ENCODE data around the gene HSPA8. TPM values are rescaled to one million over a fixed set of nuclear protein-coding genes. Genes with fewer than 3 reads are reported as not detected.

The HSPA8 gene
- total RNA-seq, 2 donors from 2014 or later: 565 to 901 TPM

- H3K36me3 ChIP-seq: no peaks in the 10 kb centered on the region
- no peak overlapping the region for H3K27ac ChIP-seq
- H3K9ac ChIP-seq (ENCODE audit: low read depth in 2 of 2, low read length in 2 of 2): no peak overlapping the region
- no peaks in the 10 kb centered on the region for H3K4me1 ChIP-seq
- no peak for DNase-seq
- H3K27me3 ChIP-seq: no peaks in the 10 kb centered on the region
- intact Hi-C loops (cut with DNase I): no loop called here
- no peaks in the 10 kb centered on the region for H3K9me3 ChIP-seq
- no peak overlapping the region for H3K4me3 ChIP-seq
- no peak for TF ChIP-seq CTCF (IDR thresholded peaks at IDR 0.05)
Observed at GRCh38 chr11:123047266-123047946, 14.5 kb downstream of the HSPA8 start.

- DNase-seq: no peak
- no peak overlapping the region for H3K9ac ChIP-seq (ENCODE audit: low read depth in 2 of 2, low read length in 2 of 2)
- no peaks in the 10 kb centered on the region for H3K36me3 ChIP-seq
- no peaks in the 10 kb centered on the region for H3K4me1 ChIP-seq
- no peak for TF ChIP-seq CTCF (IDR thresholded peaks at IDR 0.05)
- H3K27ac ChIP-seq: no peak overlapping the region
- no peak overlapping the region for H3K4me3 ChIP-seq
- H3K27me3 ChIP-seq: no peaks in the 10 kb centered on the region
- H3K9me3 ChIP-seq: no peaks in the 10 kb centered on the region
- intact Hi-C loops (cut with DNase I): no loop called here
Observed at GRCh38 chr11:123046473-123047259, 15.3 kb downstream of the HSPA8 start.

GRCh38 chr11:123045101-123045500 is 16.8 kb downstream of the HSPA8 start:
- Histone ChIP-seq H3K27me3 (no peaks in the 10 kb centered on the region), H3K4me3 (no peak overlapping the region), H3K27ac (no peak overlapping the region), H3K4me1 (no peaks in the 10 kb centered on the region), H3K36me3 (no peaks in the 10 kb centered on the region), H3K9ac (ENCODE audit: low read depth in 2 of 2, low read length in 2 of 2) (no peak overlapping the region), H3K9me3 (no peaks in the 10 kb centered on the region)
- intact Hi-C loops (cut with DNase I): no loop called here
- DNase-seq: no peak
- TF ChIP-seq CTCF (IDR thresholded peaks at IDR 0.05): no peak

- TF ChIP-seq CTCF (IDR thresholded peaks at IDR 0.05): no peak
- no peak overlapping the region for H3K27ac ChIP-seq
- H3K27me3 ChIP-seq: no peaks in the 10 kb centered on the region
- no peaks in the 10 kb centered on the region for H3K9me3 ChIP-seq
- H3K9ac ChIP-seq (ENCODE audit: low read depth in 2 of 2, low read length in 2 of 2): no peak overlapping the region
- H3K4me1 ChIP-seq: no peaks in the 10 kb centered on the region
- DNase-seq: no peak
- intact Hi-C loops (cut with DNase I): no loop called here
- H3K36me3 ChIP-seq: no peaks in the 10 kb centered on the region
- no peak overlapping the region for H3K4me3 ChIP-seq
Observed at GRCh38 chr11:123041185-123041584, 20.8 kb downstream of the HSPA8 start.

- Histone ChIP-seq H3K27me3 (no peaks in the 10 kb centered on the region), H3K4me3 (no peak overlapping the region), H3K27ac (no peak overlapping the region), H3K9me3 (no peaks in the 10 kb centered on the region), H3K36me3 (no peaks in the 10 kb centered on the region), H3K4me1 (no peaks in the 10 kb centered on the region), H3K9ac (ENCODE audit: low read depth in 2 of 2, low read length in 2 of 2) (no peak overlapping the region)
- TF ChIP-seq CTCF (IDR thresholded peaks at IDR 0.05): no peak
- DNase-seq: no peak
- intact Hi-C loops (cut with DNase I): no loop called here
Observed at GRCh38 chr11:123040111-123040432, 21.9 kb downstream of the HSPA8 start.

Measured in colonic mucosa (tissue), 4 donors.